HG02642 (cell line): ENCODE data around the gene MSLN.

Experiments used
- ATAC-seq: cut with Tn5 transposase; IDR thresholded peaks from one replicate; pipeline ENCODE4 v1.9.1; 2021; ENCODE audit warnings: mild to moderate bottlenecking; ENCODE audit not compliant: unreplicated experiment, poor library complexity

MSLN gene

DNA sequence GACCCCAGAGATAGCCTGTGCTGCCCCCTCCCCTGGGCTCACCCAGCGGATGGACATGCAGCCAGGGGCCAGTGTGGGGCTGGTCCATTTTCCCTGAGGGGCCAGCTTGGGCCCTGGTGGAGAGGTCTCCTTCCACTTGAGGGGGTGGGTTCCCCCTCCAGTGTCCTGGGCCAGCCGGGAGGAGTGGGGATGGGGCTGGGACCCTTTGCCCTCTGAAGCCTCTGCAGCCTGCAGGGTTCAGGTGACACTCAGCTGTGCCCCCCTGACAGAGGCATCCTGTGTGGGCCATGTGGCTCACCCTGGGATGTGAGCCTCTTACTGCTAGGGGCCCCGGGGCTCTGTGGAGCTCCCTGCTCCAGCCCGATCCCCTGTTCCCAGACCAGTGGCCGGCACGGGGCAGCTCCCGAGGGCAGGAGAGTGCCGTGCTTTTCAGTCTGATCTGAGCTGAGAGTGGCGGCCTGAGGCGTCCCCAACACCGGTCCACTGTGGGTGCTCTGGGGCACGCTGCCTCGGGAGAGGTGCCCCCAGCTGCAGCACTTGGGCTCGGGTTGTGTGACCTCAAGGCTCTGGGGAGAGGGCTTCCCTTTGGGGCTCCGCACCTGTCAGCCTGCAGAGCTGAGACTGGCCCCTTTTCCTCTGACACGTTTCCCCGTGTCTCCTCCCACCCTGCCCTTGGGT is 40.4 kb downstream of the MSLN start:
- no peak for ATAC-seq

- ATAC-seq = no peak
These were observed 41.2 kb downstream of the MSLN start for GRCh38 chr16:801584-802363.

DNA sequence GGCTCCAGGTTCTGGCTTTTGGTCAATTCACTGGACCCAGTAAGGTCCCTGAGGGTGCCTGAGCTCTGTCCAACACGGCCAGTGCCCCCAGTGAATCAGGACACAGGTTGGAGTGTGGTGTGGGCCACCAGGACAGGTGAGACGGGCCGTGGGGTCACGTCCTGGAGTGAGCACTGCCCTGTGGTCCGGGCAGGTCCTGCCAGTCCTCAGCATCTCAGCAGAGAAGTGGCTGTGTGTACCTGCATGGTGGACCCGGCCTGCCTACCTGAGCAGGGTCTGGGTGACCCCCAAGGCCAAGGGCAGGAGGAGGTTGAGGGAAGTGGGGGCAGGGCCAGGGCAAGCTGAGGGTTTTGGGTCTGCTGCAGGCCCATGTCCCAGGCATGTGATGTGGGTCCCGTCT is 41.9 kb downstream of the MSLN start:
- no peak for ATAC-seq

GRCh38 chr16:802914-803753 is 42.6 kb downstream of the MSLN start:
- no peak for ATAC-seq

DNA sequence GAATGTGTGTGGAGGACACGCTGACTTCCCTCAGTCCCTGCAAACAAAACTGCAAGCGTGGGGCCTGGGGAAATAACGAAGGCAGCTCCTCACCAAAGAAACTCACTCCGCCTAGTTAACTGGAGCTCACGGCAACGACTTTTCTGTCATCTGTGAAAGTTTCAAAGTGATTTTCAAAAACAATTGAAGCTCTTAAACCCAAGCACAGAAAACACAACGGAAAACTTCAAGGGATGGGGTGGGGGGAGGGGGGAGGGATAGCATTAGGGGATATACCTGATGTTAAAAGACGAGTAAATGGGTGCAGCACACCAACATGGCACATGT is 43.2 kb downstream of the MSLN start:
- no peak for ATAC-seq

- ATAC-seq = no peak
These were observed 43.9 kb downstream of the MSLN start for GRCh38 chr16:804193-805048.

DNA sequence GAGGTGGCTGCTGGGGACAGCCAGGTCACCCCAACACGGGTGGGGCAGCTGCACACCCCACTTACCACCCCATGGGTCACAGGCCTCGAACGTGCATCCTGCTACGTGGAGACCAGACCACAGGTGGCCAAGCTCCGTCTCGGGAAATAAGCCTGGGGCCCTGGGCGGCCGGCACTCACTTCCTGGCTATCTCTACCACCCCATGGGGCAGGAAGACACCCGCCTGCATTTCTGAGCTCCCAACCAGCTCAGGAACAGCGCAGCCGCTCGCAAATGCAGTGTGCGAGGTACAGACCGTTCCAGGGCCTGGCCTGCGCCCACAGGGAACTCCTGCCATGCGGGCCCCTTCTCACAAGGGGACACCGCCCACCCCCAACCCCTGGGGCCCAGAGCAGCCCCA is 44.9 kb downstream of the MSLN start:
- ATAC-seq = no peak

DNA sequence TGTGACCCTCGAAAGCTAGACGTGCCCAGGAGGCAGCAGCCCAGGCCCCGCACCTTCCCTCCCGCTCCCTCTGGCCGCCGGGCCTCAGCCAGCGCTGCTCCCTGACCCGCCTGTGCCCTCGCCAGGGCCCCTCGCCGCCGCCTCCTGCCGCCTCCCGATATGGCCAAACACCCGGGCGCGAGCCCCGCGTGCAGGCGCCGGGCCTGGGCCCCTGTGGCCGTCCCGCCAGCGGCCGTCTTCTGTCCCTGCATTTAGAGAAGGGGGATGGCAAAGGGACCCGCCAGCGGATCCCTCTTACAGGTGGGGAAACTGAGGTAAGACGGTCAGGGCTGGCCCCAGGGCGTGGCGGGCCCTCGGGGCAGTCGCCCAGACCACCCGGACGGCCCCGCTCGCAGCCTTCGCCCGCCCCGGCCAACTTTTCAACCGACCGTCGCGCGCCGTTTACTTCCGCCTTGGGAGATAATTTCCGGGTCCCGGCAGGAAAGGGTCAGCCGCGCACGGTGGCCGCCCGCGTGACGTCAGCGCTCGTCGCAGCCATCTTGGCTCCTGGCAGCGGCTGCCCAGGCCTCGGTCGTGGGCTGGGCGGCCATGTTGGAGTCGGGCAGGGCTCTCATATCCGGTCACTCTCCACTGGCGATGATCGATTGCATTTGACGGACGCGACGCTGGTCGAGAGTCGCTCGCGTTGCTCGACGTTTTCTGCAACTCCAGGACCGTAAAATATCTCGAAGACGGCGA is 47.0 kb downstream of the MSLN start:
- ATAC-seq = peak; percentile 87

DNA sequence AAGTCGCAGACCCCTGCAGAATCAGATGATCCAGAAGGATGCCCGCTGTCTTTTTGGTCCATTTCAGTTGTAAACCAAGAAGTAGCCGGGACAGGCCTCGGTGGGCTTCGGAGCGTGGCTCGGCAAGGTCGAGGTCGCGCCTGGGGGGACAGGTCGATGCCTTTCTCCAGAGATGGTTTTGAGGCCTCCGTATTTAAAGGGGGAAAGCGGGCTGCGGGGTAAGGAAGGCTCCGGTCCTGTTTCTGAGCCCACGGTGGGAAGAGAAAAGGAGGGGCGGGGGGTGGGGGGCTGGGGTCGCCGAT is 47.5 kb downstream of the MSLN start:
- ATAC-seq = no peak

GRCh38 chr16:813204-813915 is 52.8 kb downstream of the MSLN start:
- no peak for ATAC-seq

- no peak for ATAC-seq
These were observed 53.4 kb downstream of the MSLN start for GRCh38 chr16:813916-814412.

GRCh38 chr16:814974-815373 is 54.4 kb downstream of the MSLN start:
- no peak for ATAC-seq

GRCh38 chr16:815861-816260 is 55.3 kb downstream of the MSLN start:
- ATAC-seq = no peak

GRCh38 chr16:817001-817906 is 56.7 kb downstream of the MSLN start:
- ATAC-seq = no peak

- no peak for ATAC-seq
These were observed 57.6 kb downstream of the MSLN start for GRCh38 chr16:818132-818531.
